ENCODE results near the gene PPP4R2.

GRCh38 chr3:73107676-73108187, 111.1 kb downstream of the PPP4R2 start:
- TF ChIP-seq CTCF (conservative IDR thresholded peaks at IDR 0.05 in 1 of 2, IDR thresholded peaks at IDR 0.05 in 1 of 2; ENCODE audit: extremely low read depth in 1 of 2, insufficient read depth in 1 of 2, low read depth in 1 of 2, low read length in 2 of 2), result no peak
- no peak for TF ChIP-seq EZH2 (IDR thresholded peaks at IDR 0.05; ENCODE audit: borderline replicate concordance, low read length)

All from mammary epithelial cell (primary cell).